KMS-11 (cell line): ENCODE results near the gene SUPT20H.

Source experiments
- H2AFZ ChIP-seq: fragments of 200-600 bp; sonication (generic); 2 replicates; pipeline ENCODE4 v1.6.1; 2016; ENCODE audit warnings: antibody characterized with exemption, mixed run types, low read depth
- H3K27ac ChIP-seq: fragments of 200-600 bp; sonication (generic); 2 replicates; pipeline ENCODE4 v1.6.1; 2016; ENCODE audit warnings: mild to moderate bottlenecking, mixed run types
- H3K27me3 ChIP-seq: fragments of 200-600 bp; sonication (generic); 2 replicates; pipeline ENCODE4 v1.6.1; 2017; ENCODE audit warnings: mild to moderate bottlenecking, low read depth, mixed run types, moderate library complexity; ENCODE audit not compliant: insufficient read depth
- H3K36me3 ChIP-seq: fragments of 200-600 bp; sonication (generic); 2 replicates; pipeline ENCODE4 v1.6.1; 2017; ENCODE audit warnings: mild to moderate bottlenecking, mixed run types; ENCODE audit not compliant: insufficient read depth
- H3K4me1 ChIP-seq: fragments of 200-600 bp; sonication (generic); 2 replicates; pipeline ENCODE4 v1.6.1; 2016; ENCODE audit warnings: mild to moderate bottlenecking, low read depth, mixed run types; ENCODE audit not compliant: poor library complexity, severe bottlenecking
- H3K4me2 ChIP-seq: fragments of 200-600 bp; sonication (generic); 2 replicates; pipeline ENCODE4 v1.7.0; 2016; ENCODE audit warnings: mild to moderate bottlenecking, mixed run types
- H3K4me3 ChIP-seq: fragments of 200-600 bp; sonication (generic); IDR thresholded peaks from 2 replicates; pipeline ENCODE4 v1.6.1; 2017; ENCODE audit warnings: low read depth, low read length, mixed read lengths; ENCODE audit not compliant: insufficient read depth
- H3K79me2 ChIP-seq: fragments of 200-600 bp; sonication (generic); 2 replicates; pipeline ENCODE4 v1.6.1; 2016; ENCODE audit warnings: low read depth, mixed run types; ENCODE audit not compliant: insufficient read depth
- H3K9ac ChIP-seq: fragments of 200-600 bp; sonication (generic); 2 replicates; pipeline ENCODE4 v1.6.1; 2016; ENCODE audit warnings: mild to moderate bottlenecking, mixed run types
- H4K20me1 ChIP-seq: fragments of 200-600 bp; sonication (generic); 2 replicates; pipeline ENCODE4 v1.6.1; 2016; ENCODE audit warnings: mild to moderate bottlenecking, mixed run types; ENCODE audit not compliant: insufficient read depth
- CTCF ChIP-seq: fragments of 200-600 bp; sonication (generic); conservative IDR thresholded peaks from 2 replicates; pipeline ENCODE4 v1.6.1; 2017; ENCODE audit warnings: low read depth, mild to moderate bottlenecking, antibody characterized with exemption, low read length, moderate library complexity, mixed read lengths

SUPT20H gene

GRCh38 chr13:37090912-37091311 is 31.4 kb upstream of the SUPT20H start:
- Histone ChIP-seq H3K27me3 (no peaks in the 10 kb centered on the region), H3K36me3 (no peaks in the 10 kb centered on the region), H3K4me1 (no peaks in the 10 kb centered on the region), H3K4me2 (no peak overlapping the region), H3K9ac (no peak overlapping the region), H2AFZ (no peak overlapping the region), H4K20me1 (no peaks in the 10 kb centered on the region), H3K27ac (no peak overlapping the region), H3K79me2 (no peaks in the 10 kb centered on the region), H3K4me3 (no peak overlapping the region)
- no peak for TF ChIP-seq CTCF

GRCh38 chr13:37089495-37089894 is 30.0 kb upstream of the SUPT20H start:
- H3K4me2 ChIP-seq, result no peak overlapping the region
- no peak overlapping the region for H3K9ac ChIP-seq
- TF ChIP-seq CTCF, result no peak
- no peak overlapping the region for H3K4me3 ChIP-seq
- H3K4me1 ChIP-seq, result no peaks in the 10 kb centered on the region
- no peaks in the 10 kb centered on the region for H4K20me1 ChIP-seq
- no peaks in the 10 kb centered on the region for H3K36me3 ChIP-seq
- H2AFZ ChIP-seq, result no peak overlapping the region
- H3K27ac ChIP-seq, result no peak overlapping the region
- H3K27me3 ChIP-seq, result no peaks in the 10 kb centered on the region
- H3K79me2 ChIP-seq, result no peaks in the 10 kb centered on the region

GRCh38 chr13:37087486-37087885 is 28.0 kb upstream of the SUPT20H start:
- Histone ChIP-seq H3K27ac (no peak overlapping the region), H3K4me2 (no peak overlapping the region), H3K27me3 (no peaks in the 10 kb centered on the region), H3K9ac (no peak overlapping the region), H3K36me3 (no peaks in the 10 kb centered on the region), H3K4me1 (no peaks in the 10 kb centered on the region), H2AFZ (no peak overlapping the region), H4K20me1 (no peaks in the 10 kb centered on the region), H3K4me3 (no peak overlapping the region), H3K79me2 (no peaks in the 10 kb centered on the region)
- no peak for TF ChIP-seq CTCF

- no peak overlapping the region for H3K4me2 ChIP-seq
- H3K4me1 ChIP-seq, result no peaks in the 10 kb centered on the region
- H3K36me3 ChIP-seq, result no peaks in the 10 kb centered on the region
Observed at GRCh38 chr13:37085606-37086005, 26.1 kb upstream of the SUPT20H start.

More at GRCh38 chr13:37085606-37086005, 26.1 kb upstream of the SUPT20H start:
- Histone ChIP-seq H3K9ac (no peak overlapping the region), H3K79me2 (no peaks in the 10 kb centered on the region), H2AFZ (no peak overlapping the region), H3K27me3 (no peaks in the 10 kb centered on the region), H3K27ac (no peak overlapping the region), H3K4me3 (no peak overlapping the region), H4K20me1 (no peaks in the 10 kb centered on the region)
- no peak for TF ChIP-seq CTCF
